ENCODE data around the gene TAS2R16. TPM values are rescaled to one million over a fixed set of nuclear protein-coding genes. Genes with fewer than 3 reads are reported as not detected.

Gene TAS2R16
- polyA plus RNA-seq, 1 donor from 2014 or later: not detected

DNA sequence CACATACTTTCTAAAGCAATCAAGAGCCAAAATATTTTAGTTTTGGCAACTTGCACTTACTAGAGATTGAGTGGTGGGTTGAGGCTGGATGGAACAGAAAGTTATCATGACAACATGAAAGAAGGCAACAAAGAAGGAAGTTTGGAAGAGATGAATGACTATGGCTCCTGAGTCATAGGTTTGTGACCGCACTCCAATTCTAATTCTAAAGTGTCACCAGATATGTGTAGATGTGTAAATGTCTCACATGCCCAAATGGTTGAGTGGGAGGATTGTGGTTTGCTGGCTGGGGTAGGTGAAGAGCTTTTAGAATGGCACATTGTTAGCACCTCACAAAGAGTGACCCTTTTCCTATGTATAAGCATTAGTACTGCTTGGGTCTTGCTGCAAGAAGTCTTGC, 20.2 kb downstream of the TAS2R16 start:
- no peak overlapping the region for H3K4me3 ChIP-seq (ENCODE audit: low read length)
- no peak overlapping the region for H2AFZ ChIP-seq (ENCODE audit: low read depth, low read length)
- H3K27me3 ChIP-seq (ENCODE audit: insufficient read depth, low read depth, low read length): no peaks in the 10 kb centered on the region
- H3K79me2 ChIP-seq (replicated peaks; ENCODE audit: insufficient read depth, low read length): no peaks in the 10 kb centered on the region
- no peaks in the 10 kb centered on the region for H3F3A ChIP-seq (ENCODE audit: insufficient read depth, low read length, poor library complexity, severe bottlenecking)
- no peak overlapping the region for H3K4me2 ChIP-seq (ENCODE audit: low read length)
- no peak overlapping the region for H3K9ac ChIP-seq (ENCODE audit: low read length)
- no peaks in the 10 kb centered on the region for H3K9me2 ChIP-seq (ENCODE audit: insufficient read depth, low read length)
- H3K27ac ChIP-seq (ENCODE audit: low read length): no peak overlapping the region
- TF ChIP-seq, protein P1, sequence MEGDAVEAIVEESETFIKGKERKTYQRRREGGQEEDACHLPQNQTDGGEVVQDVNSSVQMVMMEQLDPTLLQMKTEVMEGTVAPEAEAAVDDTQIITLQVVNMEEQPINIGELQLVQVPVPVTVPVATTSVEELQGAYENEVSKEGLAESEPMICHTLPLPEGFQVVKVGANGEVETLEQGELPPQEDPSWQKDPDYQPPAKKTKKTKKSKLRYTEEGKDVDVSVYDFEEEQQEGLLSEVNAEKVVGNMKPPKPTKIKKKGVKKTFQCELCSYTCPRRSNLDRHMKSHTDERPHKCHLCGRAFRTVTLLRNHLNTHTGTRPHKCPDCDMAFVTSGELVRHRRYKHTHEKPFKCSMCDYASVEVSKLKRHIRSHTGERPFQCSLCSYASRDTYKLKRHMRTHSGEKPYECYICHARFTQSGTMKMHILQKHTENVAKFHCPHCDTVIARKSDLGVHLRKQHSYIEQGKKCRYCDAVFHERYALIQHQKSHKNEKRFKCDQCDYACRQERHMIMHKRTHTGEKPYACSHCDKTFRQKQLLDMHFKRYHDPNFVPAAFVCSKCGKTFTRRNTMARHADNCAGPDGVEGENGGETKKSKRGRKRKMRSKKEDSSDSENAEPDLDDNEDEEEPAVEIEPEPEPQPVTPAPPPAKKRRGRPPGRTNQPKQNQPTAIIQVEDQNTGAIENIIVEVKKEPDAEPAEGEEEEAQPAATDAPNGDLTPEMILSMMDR (IDR thresholded peaks at IDR 0.05; ENCODE audit: poor library complexity, severe bottlenecking): no peak
- TF ChIP-seq, protein P2, sequence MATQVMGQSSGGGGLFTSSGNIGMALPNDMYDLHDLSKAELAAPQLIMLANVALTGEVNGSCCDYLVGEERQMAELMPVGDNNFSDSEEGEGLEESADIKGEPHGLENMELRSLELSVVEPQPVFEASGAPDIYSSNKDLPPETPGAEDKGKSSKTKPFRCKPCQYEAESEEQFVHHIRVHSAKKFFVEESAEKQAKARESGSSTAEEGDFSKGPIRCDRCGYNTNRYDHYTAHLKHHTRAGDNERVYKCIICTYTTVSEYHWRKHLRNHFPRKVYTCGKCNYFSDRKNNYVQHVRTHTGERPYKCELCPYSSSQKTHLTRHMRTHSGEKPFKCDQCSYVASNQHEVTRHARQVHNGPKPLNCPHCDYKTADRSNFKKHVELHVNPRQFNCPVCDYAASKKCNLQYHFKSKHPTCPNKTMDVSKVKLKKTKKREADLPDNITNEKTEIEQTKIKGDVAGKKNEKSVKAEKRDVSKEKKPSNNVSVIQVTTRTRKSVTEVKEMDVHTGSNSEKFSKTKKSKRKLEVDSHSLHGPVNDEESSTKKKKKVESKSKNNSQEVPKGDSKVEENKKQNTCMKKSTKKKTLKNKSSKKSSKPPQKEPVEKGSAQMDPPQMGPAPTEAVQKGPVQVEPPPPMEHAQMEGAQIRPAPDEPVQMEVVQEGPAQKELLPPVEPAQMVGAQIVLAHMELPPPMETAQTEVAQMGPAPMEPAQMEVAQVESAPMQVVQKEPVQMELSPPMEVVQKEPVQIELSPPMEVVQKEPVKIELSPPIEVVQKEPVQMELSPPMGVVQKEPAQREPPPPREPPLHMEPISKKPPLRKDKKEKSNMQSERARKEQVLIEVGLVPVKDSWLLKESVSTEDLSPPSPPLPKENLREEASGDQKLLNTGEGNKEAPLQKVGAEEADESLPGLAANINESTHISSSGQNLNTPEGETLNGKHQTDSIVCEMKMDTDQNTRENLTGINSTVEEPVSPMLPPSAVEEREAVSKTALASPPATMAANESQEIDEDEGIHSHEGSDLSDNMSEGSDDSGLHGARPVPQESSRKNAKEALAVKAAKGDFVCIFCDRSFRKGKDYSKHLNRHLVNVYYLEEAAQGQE (IDR thresholded peaks at IDR 0.05; ENCODE audit: borderline replicate concordance): no peak
- TF ChIP-seq RAD21 (conservative IDR thresholded peaks at IDR 0.05): no peak
- H4K20me1 ChIP-seq (ENCODE audit: insufficient read depth): no peaks in the 10 kb centered on the region
- no peaks in the 10 kb centered on the region for H3K9me3 ChIP-seq (ENCODE audit: low read length)
- no peaks in the 10 kb centered on the region for H3K36me3 ChIP-seq (ENCODE audit: insufficient read depth, low read length)

DNA sequence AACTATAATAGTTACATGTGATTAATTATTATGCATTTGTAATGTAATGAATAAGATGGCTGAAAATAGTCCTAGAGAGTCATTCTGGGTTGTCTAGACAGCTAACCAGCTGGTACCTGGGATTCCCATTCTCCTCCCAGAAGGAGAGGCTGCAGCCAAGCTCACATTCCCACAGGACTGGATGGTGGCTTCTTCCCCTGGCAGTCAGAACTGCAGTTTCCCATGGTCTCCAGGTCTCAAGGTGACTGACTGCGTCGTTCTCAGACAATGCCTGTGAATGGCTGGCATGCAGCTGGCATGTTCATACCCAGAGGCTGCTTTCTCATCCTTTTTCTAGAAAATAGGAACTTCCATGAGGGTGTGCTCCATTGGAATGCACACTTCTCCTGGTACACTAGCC, 21.3 kb downstream of the TAS2R16 start:
- H3F3A ChIP-seq (ENCODE audit: insufficient read depth, low read length, poor library complexity, severe bottlenecking): no peaks in the 10 kb centered on the region
- no peaks in the 10 kb centered on the region for H3K79me2 ChIP-seq (replicated peaks; ENCODE audit: insufficient read depth, low read length)
- H3K27me3 ChIP-seq (ENCODE audit: insufficient read depth, low read depth, low read length): no peaks in the 10 kb centered on the region
- no peak overlapping the region for H2AFZ ChIP-seq (ENCODE audit: low read depth, low read length)
- no peaks in the 10 kb centered on the region for H3K36me3 ChIP-seq (ENCODE audit: insufficient read depth, low read length)
- no peaks in the 10 kb centered on the region for H3K9me2 ChIP-seq (ENCODE audit: insufficient read depth, low read length)
- H3K4me3 ChIP-seq (ENCODE audit: low read length): no peak overlapping the region
- no peak overlapping the region for H3K27ac ChIP-seq (ENCODE audit: low read length)
- no peak overlapping the region for H3K9ac ChIP-seq (ENCODE audit: low read length)
- no peak for TF ChIP-seq MXI1 (conservative IDR thresholded peaks at IDR 0.05; ENCODE audit: poor library complexity, severe bottlenecking)
- no peak for TF ChIP-seq RAD21 (conservative IDR thresholded peaks at IDR 0.05)
- TF ChIP-seq EZH2 (IDR thresholded peaks at IDR 0.05; ENCODE audit: borderline replicate concordance, insufficient read depth, low read length, poor library complexity, severe bottlenecking): no peak
- TF ChIP-seq, protein P1 (IDR thresholded peaks at IDR 0.05; ENCODE audit: poor library complexity, severe bottlenecking): no peak
- no peak for TF ChIP-seq POLR2AphosphoS5 (IDR thresholded peaks at IDR 0.05)
- TF ChIP-seq SMC3 (conservative IDR thresholded peaks at IDR 0.05; ENCODE audit: poor library complexity): no peak
- no peak for TF ChIP-seq EP300 (conservative IDR thresholded peaks at IDR 0.05; ENCODE audit: poor library complexity, severe bottlenecking)
- H4K20me1 ChIP-seq (ENCODE audit: insufficient read depth): no peaks in the 10 kb centered on the region
- H3K4me2 ChIP-seq (ENCODE audit: low read length): no peak overlapping the region
- no peaks in the 10 kb centered on the region for H3K9me3 ChIP-seq (ENCODE audit: low read length)

Measured in neural cell (in vitro differentiated cells).